LNCaP clone FGC (cell line): Measurements from ENCODE around the gene ENPP3.

ENCODE experiments used
- DNase-seq: peaks from one replicate; pipeline ENCODE4 v3.0.0-alpha.2; 2011; ENCODE audit warnings: low read depth
- H3K4me3 ChIP-seq: 2 replicates; pipeline ENCODE4 v1.5.1; 2011; ENCODE audit warnings: mild to moderate bottlenecking, low read depth, low read length, control low read depth
- TF ChIP-seq, protein P1 (sequence below): IDR thresholded peaks from 2 replicates; pipeline ENCODE4 v1.5.1; 2012; ENCODE audit warnings: mild to moderate bottlenecking; ENCODE audit not compliant: control insufficient read depth, insufficient read depth; ENCODE audit errors: extremely low read depth

ENPP3 gene

GRCh38 chr6:131789219-131789618, 152.1 kb downstream of the ENPP3 start:
- TF ChIP-seq, protein P1, sequence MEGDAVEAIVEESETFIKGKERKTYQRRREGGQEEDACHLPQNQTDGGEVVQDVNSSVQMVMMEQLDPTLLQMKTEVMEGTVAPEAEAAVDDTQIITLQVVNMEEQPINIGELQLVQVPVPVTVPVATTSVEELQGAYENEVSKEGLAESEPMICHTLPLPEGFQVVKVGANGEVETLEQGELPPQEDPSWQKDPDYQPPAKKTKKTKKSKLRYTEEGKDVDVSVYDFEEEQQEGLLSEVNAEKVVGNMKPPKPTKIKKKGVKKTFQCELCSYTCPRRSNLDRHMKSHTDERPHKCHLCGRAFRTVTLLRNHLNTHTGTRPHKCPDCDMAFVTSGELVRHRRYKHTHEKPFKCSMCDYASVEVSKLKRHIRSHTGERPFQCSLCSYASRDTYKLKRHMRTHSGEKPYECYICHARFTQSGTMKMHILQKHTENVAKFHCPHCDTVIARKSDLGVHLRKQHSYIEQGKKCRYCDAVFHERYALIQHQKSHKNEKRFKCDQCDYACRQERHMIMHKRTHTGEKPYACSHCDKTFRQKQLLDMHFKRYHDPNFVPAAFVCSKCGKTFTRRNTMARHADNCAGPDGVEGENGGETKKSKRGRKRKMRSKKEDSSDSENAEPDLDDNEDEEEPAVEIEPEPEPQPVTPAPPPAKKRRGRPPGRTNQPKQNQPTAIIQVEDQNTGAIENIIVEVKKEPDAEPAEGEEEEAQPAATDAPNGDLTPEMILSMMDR, result no peak
- no peak overlapping the region for H3K4me3 ChIP-seq
- no peak for DNase-seq

DNA sequence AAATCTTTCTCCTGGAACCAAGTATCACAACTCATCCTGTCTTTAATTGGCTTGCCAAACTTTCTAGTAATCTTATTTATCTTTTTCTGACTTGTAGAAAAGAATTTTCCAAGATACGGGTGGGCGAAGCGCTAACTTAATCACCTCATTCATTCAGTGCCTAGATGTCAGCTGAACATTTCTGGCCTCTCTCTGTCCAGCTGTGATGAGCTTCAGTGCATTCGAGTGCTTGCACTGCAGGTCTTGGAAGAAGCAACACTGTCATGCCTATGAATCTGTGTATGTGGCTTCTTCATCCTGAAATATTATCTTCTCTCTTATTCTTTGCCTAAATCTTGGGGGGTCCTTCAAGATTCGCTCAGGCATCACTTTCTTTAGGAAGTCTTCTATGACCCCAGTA, 154.4 kb downstream of the ENPP3 start:
- TF ChIP-seq, protein P1, result no peak
- no peak for DNase-seq
- no peak overlapping the region for H3K4me3 ChIP-seq

DNA sequence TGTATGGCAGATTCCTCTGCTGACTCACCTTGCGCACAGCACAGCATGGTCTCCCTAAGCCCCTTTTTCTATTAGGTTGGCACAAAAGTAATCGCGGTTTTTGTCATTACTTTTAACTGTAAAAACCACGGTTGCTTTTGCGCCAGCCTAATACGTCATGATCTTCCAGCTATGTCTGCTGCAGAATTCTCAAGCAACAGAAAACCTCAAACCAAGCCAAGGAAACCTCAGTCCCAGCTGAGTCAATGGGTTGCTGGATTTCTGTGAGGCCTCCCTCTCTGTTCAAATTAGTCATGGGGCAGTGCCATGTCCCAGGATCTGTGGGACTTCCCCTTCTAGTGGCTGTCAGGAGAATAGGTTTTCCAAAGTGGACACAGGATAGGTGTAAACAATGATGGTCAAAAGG, 155.0 kb downstream of the ENPP3 start:
- no peak for DNase-seq

GRCh38 chr6:131795366-131795765, 158.3 kb downstream of the ENPP3 start:
- TF ChIP-seq, protein P1, result no peak
- DNase-seq, result no peak
- H3K4me3 ChIP-seq, result no peak overlapping the region

More for the DNA sequence above, 155.0 kb downstream of the ENPP3 start:
- TF ChIP-seq, protein P1, result 0 out of 2 replicates have a peak, but pooled peaks have one; percentile 13
- H3K4me3 ChIP-seq, result no peak overlapping the region
